ENCODE data around the gene DBT. TPM values are rescaled to one million over a fixed set of nuclear protein-coding genes. Genes with fewer than 3 reads are reported as not detected.
"Not testable (repeated sequence)": the region's sequence is repeated elsewhere in the genome, so short reads cannot be mapped to it uniquely, and the experiment has no call there.

The DBT gene
- total RNA-seq, 1 donor from 2014 or later, result 15.7 TPM

DNA sequence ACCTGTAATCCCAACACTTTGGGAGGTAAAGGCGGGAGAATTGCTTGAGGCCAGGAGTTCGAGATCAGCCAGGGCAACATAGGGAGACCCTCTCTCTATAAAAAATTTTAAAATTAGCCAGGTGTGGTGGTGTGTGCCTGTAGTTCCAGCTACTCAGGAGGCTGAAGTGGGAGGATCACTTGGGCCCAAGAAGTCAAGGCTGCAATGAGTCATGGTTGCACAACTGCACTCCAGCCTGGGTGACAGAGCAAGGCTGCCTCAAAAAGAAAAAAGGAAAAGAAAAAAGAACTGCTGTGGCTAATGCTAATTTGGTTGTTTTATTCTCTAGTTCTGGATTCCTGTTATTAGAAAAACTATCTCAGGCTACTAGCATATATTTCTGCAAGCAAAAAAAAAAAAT, 29.8 kb downstream of the DBT start:
- ATAC-seq (no peak), DNase-seq (no peak)
- no peak overlapping the region for H3K27ac ChIP-seq
- H3K4me1 ChIP-seq, result no peaks in the 10 kb centered on the region
- H3K9me3 ChIP-seq, result no peaks in the 10 kb centered on the region
- intact Hi-C loops (cut with DNase I), result no loop called here
- H3K36me3 ChIP-seq, result peaks cover 46% of the 10 kb centered on the region
- H3K27me3 ChIP-seq, result no peaks in the 10 kb centered on the region
- H3K4me3 ChIP-seq, result no peak overlapping the region
- TF ChIP-seq, protein P1, sequence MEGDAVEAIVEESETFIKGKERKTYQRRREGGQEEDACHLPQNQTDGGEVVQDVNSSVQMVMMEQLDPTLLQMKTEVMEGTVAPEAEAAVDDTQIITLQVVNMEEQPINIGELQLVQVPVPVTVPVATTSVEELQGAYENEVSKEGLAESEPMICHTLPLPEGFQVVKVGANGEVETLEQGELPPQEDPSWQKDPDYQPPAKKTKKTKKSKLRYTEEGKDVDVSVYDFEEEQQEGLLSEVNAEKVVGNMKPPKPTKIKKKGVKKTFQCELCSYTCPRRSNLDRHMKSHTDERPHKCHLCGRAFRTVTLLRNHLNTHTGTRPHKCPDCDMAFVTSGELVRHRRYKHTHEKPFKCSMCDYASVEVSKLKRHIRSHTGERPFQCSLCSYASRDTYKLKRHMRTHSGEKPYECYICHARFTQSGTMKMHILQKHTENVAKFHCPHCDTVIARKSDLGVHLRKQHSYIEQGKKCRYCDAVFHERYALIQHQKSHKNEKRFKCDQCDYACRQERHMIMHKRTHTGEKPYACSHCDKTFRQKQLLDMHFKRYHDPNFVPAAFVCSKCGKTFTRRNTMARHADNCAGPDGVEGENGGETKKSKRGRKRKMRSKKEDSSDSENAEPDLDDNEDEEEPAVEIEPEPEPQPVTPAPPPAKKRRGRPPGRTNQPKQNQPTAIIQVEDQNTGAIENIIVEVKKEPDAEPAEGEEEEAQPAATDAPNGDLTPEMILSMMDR (IDR thresholded peaks at IDR 0.05), result no peak

DNA sequence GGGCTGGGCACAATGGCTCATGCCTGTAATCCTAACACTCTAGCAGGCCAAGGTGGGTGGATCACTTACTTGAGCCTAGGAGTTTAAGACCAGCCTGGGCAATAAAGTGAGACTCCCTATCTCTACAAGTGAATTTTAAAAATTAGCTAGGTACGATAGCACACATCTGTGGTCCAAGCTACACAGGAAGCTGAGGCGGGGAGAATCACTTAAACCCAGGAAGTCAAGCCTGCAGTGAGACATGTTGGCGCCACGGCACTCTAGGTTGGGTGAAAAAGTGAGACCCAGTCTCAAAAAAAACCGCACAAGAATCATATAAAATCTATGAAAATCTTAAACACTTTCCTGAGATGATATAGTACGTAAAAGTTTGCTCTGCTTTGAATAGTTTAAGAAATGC, 30.2 kb downstream of the DBT start:
- peaks cover 51% of the 10 kb centered on the region for H3K36me3 ChIP-seq
- H3K9me3 ChIP-seq, result no peaks in the 10 kb centered on the region
- intact Hi-C loops (cut with DNase I), result no loop called here
- H3K27ac ChIP-seq, result no peak overlapping the region
- DNase-seq (no peak), ATAC-seq (no peak)
- TF ChIP-seq, protein P1 (IDR thresholded peaks at IDR 0.05), result no peak
- H3K4me1 ChIP-seq, result no peaks in the 10 kb centered on the region
- no peaks in the 10 kb centered on the region for H3K27me3 ChIP-seq
- no peak overlapping the region for H3K4me3 ChIP-seq

DNA sequence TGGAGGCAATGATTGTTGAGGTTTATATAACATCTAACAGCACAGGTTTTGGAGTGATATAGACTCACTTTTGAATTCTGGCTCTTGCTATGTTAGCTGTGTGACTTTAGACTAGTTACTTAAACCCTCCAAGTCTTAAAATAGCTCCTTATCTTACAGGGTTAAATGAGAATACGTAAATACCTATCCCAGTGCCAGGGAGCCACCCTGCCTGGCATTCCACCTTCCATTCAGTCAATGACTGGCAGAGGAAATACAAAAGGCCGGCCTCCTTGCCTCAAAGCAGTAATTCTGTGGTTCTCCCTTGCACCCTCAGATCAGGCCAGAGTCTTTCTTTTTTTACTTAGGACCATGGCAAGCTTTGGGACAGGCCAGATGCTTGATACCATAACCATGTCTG, 31.8 kb downstream of the DBT start:
- Histone ChIP-seq H3K4me1 (no peaks in the 10 kb centered on the region), H3K4me3 (no peak overlapping the region), H3K36me3 (peaks cover 55% of the 10 kb centered on the region), H3K27ac (no peak overlapping the region), H3K27me3 (no peaks in the 10 kb centered on the region), H3K9me3 (no peaks in the 10 kb centered on the region)
- DNase-seq (no peak), ATAC-seq (peak; percentile 47)
- TF ChIP-seq, protein P1 (IDR thresholded peaks at IDR 0.05), result no peak
- intact Hi-C loops (cut with DNase I), result no loop called here

DNA sequence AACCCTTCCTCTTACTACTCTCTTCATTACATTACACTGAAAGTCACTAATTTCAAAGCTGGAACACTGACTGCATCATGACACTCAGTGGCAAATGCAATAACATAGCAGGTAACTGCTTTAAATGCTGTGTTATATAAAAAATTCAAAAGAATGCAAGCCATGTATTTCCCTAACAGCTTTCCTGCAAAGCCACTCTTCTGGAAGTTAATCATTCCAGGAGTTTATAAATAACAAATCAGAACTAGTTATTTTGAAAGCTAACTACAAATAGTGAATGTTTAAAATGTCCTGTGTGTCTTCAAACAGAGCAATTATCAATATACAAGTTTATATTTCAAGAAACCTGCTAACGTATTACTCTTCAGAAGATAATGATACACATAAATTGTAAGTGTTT, 34.5 kb downstream of the DBT start:
- Histone ChIP-seq H3K9me3 (no peaks in the 10 kb centered on the region), H3K4me1 (no peaks in the 10 kb centered on the region), H3K4me3 (no peak overlapping the region), H3K27ac (no peak overlapping the region), H3K27me3 (no peaks in the 10 kb centered on the region), H3K36me3 (peaks cover 81% of the 10 kb centered on the region)
- ATAC-seq (no peak), DNase-seq (no peak)
- TF ChIP-seq, protein P1 (IDR thresholded peaks at IDR 0.05), result no peak
- intact Hi-C loops (cut with DNase I), result no loop called here

DNA sequence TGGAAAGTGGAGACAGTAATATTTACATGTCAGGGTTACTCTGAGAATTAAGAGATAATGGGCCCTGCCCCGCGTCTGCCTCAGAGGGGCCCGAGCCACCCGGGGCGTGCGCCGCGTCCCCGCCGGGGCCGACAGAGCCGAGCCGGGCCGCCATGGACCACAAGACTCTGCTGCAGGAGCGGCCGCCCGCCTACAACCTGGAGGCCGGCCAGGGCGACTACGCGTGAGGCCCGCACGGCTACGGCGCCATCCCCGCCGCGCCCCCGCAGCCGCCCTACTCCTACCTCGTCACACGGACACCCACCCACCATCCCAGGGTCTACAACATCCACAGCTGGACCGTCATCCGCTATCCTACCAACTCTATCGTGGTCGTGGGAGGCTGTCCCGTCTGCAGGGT, 36.5 kb downstream of the DBT start:
- Histone ChIP-seq H3K27ac (no peak overlapping the region), H3K27me3 (no peaks in the 10 kb centered on the region), H3K36me3 (peaks cover 89% of the 10 kb centered on the region), H3K9me3 (no peaks in the 10 kb centered on the region), H3K4me3 (no peak overlapping the region), H3K4me1 (no peaks in the 10 kb centered on the region)
- DNase-seq, result no peak
- ATAC-seq, result peak; percentile 45
- TF ChIP-seq, protein P1 (IDR thresholded peaks at IDR 0.05), result no peak
- intact Hi-C loops (cut with DNase I), result no loop called here

DNA sequence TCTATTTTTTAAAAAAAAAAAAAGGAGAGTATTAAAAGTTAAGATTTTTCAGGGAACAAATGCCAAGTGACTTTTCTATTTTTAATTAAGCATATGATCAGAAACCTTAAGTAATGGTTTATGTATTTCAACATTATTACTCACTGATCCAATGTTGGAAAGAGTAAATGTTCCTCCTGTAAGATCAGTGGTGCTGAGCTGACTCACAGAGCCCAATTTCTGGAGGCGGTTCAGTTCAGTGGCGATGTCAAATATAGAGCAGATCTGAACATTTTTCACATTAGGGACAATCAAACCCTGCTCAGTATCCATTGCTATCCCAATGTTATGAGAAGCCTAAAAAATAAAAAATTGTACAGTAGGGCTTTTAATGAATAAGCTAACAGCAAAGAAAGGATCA, 43.3 kb downstream of the DBT start:
- Histone ChIP-seq H3K4me3 (no peak overlapping the region), H3K4me1 (no peaks in the 10 kb centered on the region), H3K27me3 (no peaks in the 10 kb centered on the region), H3K27ac (no peak overlapping the region), H3K9me3 (no peaks in the 10 kb centered on the region), H3K36me3 (peaks cover 66% of the 10 kb centered on the region)
- DNase-seq (no peak), ATAC-seq (no peak)
- TF ChIP-seq, protein P1 (IDR thresholded peaks at IDR 0.05), result no peak
- intact Hi-C loops (cut with DNase I), result no loop called here

DNA sequence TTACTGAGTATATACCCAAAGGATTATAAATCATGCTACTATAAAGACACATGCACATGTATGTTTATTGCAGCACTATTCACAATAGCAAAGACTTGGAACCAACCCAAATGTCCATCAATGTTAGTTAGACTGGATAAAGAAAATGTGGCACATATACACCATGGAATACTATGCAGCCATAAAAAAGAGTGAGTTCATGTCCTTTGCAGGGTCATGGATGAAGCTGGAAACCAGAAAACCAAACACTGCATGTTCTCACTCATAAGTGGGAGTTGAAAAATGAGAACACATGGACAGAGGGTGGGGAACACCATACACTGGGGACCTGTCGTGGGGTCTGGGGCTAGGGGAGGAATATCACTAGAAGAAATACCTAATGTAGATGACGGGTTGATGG, 44.0 kb downstream of the DBT start:
- H3K36me3 ChIP-seq, result peaks cover 65% of the 10 kb centered on the region
- H3K9me3 ChIP-seq; DNase-seq; H3K27me3 ChIP-seq; H3K27ac ChIP-seq; H3K4me3 ChIP-seq; H3K4me1 ChIP-seq; intact Hi-C loops (cut with DNase I); ATAC-seq: not testable (repeated sequence)

DNA sequence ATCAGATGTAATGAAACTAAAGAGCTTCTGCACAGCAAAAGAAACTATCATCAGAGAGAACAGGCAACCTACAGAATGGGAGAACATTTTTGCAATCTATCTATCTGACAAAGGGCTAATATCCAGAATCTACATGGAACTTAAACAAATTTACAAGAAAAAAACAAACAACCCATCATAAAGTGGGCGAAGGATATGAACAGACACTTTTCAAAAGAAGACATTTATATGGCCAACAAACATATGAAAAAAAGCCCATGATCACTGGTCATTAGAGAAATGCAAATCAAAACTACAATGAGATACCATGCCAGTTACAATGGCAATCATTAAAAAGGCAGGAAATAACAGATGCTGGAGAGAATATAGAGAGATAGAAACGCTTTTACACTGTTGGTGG, 44.5 kb downstream of the DBT start:
- H3K27me3 ChIP-seq; DNase-seq; H3K4me1 ChIP-seq; H3K4me3 ChIP-seq; H3K9me3 ChIP-seq; intact Hi-C loops (cut with DNase I); ATAC-seq; H3K27ac ChIP-seq: not testable (repeated sequence)
- peaks cover 65% of the 10 kb centered on the region for H3K36me3 ChIP-seq

DNA sequence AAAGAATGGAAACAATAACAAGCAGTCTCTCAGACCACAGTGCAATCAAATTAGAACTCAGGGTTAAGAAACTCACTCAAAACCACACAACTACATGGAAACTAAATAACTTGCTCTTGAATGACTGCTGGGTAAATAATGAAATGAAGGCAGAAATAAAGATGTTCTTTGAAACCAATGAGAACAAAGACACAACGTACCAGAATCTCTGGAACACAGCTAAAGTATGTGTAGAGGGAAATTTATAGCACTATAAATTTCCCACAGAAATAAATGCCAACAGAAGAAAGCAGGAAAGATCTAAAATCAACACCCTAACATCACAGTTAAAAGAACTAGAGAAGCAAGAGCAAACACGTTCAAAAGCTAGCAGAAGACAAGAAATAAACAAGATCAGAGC, 46.9 kb downstream of the DBT start:
- DNase-seq; H3K27me3 ChIP-seq; H3K27ac ChIP-seq; intact Hi-C loops (cut with DNase I); H3K4me1 ChIP-seq; ATAC-seq; H3K4me3 ChIP-seq; H3K9me3 ChIP-seq: not testable (repeated sequence)
- peaks cover 67% of the 10 kb centered on the region for H3K36me3 ChIP-seq

Data from upper lobe of right lung (tissue), 1 donor.